ENCODE data around the gene CKLF. TPM values are rescaled to one million over a fixed set of nuclear protein-coding genes. Genes with fewer than 3 reads are reported as not detected.

Gene CKLF
- polyA plus RNA-seq, 10 donors: 24.7 to 39.5 (median 26.5) TPM

DNA sequence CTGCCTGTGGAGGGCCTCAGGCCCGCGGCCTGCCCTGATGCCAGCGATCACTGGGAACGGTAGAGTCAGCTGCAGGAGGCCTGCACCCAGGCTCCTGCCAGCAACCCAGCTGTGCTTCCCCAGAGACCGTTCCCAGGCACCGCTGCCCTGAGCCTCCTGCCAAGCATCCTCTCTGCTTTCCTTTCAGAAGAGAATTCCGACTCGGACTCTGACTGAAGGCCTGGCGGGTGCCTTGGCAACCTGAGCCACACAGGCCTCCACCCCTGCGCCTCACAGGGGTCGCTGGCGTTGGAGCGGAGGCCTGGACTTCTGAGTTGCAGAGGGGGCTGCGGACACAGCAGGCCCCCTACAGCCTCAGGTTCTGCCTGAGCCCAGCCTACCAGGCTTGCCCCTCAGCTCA, 60.0 kb downstream of the CKLF start:
- no peak for DNase-seq

- no peak for DNase-seq
Measured at GRCh38 chr16:66614161-66614802, 61.9 kb downstream of the CKLF start.

Other genes starting within 250 kb of the CKLF start
- 100 to 1,000 TPM in 2 of 10 donors, 10 to 100 TPM in 8; 69.5 to 111 (median 85.2) TPM for gene CDH5, start 185.9 kb upstream of the CKLF start, polyA plus RNA-seq (ENCODE audit: insufficient read length in 10 of 10)
- 1 to 10 TPM in 6 of 10 donors, under 1 TPM in 4; 0.75 to 1.6 (median 1.1) TPM for gene BEAN1, start 125.3 kb upstream of the CKLF start, polyA plus RNA-seq (ENCODE audit: insufficient read length in 10 of 10)
- gene TK2, start 2.5 kb upstream of the CKLF start, polyA plus RNA-seq (ENCODE audit: insufficient read length in 10 of 10): 10 to 100 TPM; 12.0 to 20.3 (median 15.8) TPM
- gene CMTM1, start 13.9 kb downstream of the CKLF start, polyA plus RNA-seq (ENCODE audit: insufficient read length in 10 of 10): 1 to 10 TPM; 2.7 to 8.6 (median 5.6) TPM
- under 1 TPM in 9 of 10 donors, not detected in 1; 0.26 to 0.79 (median 0.49) TPM for gene CMTM2, start 26.9 kb downstream of the CKLF start, polyA plus RNA-seq (ENCODE audit: insufficient read length in 10 of 10)
- 10 to 100 TPM; 48.9 to 73.7 (median 62.4) TPM for gene CMTM3, start 52.1 kb downstream of the CKLF start, polyA plus RNA-seq (ENCODE audit: insufficient read length in 10 of 10)
- 10 to 100 TPM in 6 of 10 donors, 1 to 10 TPM in 4; 8.5 to 15.5 (median 10.8) TPM for gene CMTM4, start 144.2 kb downstream of the CKLF start, polyA plus RNA-seq (ENCODE audit: insufficient read length in 10 of 10)
- gene DYNC1LI2, start 199.0 kb downstream of the CKLF start, polyA plus RNA-seq (ENCODE audit: insufficient read length in 10 of 10): 100 to 1,000 TPM in 3 of 10 donors, 10 to 100 TPM in 7; 68.8 to 117 (median 89.5) TPM
- gene TERB1, start 249.0 kb downstream of the CKLF start, polyA plus RNA-seq (ENCODE audit: insufficient read length in 10 of 10): under 1 TPM in 2 of 10 donors, not detected in 8; 0.13 to 0.41 TPM

Measured in muscle of back (tissue), 11 donors.